ENCODE results near the gene C9orf153. TPM values are rescaled to one million over a fixed set of nuclear protein-coding genes. Genes with fewer than 3 reads are reported as not detected.

Gene C9orf153
- total RNA-seq, result 0.48 and 0.85 TPM in 2 replicates

DNA sequence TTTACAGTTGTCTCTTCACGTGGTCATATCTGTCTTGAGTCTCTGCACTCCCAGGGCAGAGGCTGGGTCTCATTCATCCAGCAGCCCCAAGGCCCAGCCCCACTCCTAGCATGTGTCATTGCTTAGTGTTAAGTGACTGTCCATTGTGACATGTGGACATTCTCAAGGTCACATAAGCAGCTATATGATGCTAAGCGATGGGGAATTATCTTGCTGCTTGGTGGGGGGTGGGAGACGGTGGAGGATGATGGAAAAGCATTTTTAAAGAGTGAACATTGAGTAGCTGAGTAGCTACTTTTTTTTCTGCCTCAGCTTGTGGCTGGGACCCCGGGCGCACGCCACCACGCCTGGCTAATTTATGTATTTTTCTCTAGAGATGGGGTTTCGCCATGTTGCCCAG is at the start of gene C9orf153:
Gene C9orf153 (minus strand): TSS at position 101 of the 400 bp plus-strand sequence. CDS start 30,054 bp downstream, outside the sequence.

DNA sequence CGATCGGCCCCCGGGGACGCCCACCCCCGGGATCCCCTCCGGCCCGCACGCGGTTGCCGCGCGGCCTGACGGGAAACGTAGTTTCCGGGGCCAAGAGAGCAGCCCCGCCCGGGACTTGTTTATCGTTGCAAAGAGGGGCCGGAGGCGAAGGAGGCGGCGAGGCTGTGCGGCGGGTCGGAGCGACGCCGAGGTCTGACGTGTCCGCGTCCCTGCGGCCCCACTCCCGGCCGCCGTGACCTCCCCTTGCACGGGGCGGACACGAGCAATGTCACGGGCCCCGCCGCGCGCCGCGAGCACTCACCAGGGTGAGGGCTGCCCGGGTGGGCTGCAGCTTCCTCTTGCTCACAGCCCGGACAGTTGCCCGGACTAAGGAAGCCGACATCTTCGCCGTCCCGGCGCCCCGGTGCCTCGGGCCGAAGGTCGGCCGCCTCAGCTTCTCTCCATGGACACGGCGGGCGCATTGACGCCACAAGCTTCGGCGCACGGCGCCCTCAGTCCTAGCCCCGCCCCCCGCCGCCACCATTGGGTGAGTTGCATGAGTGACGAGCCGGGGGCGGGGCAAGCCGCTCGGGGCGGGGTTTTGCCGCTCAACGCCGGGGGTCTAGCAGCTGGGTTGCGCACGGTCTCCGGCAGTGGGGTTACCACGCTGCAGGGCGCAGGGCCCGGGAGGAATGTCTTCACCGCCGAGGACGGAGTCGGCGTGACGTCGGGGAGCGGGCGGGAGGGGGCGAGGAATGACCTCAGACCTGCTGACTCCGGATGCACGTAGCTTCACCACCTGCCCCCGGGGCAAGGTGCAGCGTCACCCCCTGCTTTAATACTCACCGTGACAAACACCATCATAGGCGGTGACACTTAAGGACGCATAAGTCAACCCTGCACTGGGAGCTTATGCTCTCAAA is 22.9 kb upstream of the C9orf153 start, which contains the start of gene ISCA1:
Gene ISCA1 (minus strand): TSS at position 462 of the 902 bp plus-strand sequence. CDS start 80 bp downstream, at position 382.

Other genes with a start within 250 kb of the C9orf153 start
- gene GOLM1, start 160.1 kb downstream of the C9orf153 start, total RNA-seq, result 16.2 and 22.9 TPM in 2 replicates
- 21.2 and 22.2 TPM in 2 replicates for gene ISCA1, start 22.9 kb upstream of the C9orf153 start, total RNA-seq
- gene TUT7, start 94.8 kb upstream of the C9orf153 start, total RNA-seq, result 34.7 TPM in 2 replicates

All from tracheal epithelial cell (primary cell).